ENCODE data around the gene PTGFRN.

PTGFRN gene

GRCh38 chr1:116997066-116997465 is 87.3 kb downstream of the PTGFRN start:
- FAIRE-seq = no peak
- DNase-seq (ENCODE audit: insufficient read length) = no peak
- TF ChIP-seq POLR2AphosphoS5 (IDR thresholded peaks at IDR 0.05; ENCODE audit: low read depth, low read length) (no peak), POLR2A (IDR thresholded peaks at IDR 0.05; ENCODE audit: low read depth, low read length) (no peak), TAF1 (IDR thresholded peaks at IDR 0.05; ENCODE audit: borderline replicate concordance, low read depth, low read length) (no peak)

DNA sequence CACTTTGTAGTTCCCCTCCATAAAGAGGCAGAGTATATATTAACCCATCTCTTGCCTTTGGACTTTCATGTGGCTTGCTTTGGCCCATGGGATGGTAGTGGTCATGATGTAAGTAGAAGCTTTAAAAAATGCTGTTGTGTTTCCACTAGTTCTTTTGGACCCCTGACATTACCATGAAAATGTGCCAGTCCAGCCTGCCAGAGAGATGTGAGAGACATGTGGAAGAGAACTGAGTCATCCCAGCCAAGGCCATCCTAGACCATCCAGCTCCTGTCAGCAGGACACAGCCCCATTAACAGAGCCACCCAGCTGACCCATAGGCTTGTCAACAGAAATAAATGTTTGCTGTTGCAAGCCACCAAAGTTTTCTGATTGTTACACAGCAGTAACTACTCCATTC is 87.9 kb downstream of the PTGFRN start:
- no peak for FAIRE-seq
- DNase-seq (ENCODE audit: insufficient read length) = no peak
- TF ChIP-seq TAF1 (IDR thresholded peaks at IDR 0.05; ENCODE audit: borderline replicate concordance, low read depth, low read length) = no peak
- no peak for TF ChIP-seq POLR2A (IDR thresholded peaks at IDR 0.05; ENCODE audit: low read depth, low read length)
- TF ChIP-seq POLR2AphosphoS5 (IDR thresholded peaks at IDR 0.05; ENCODE audit: low read depth, low read length) = no peak

DNA sequence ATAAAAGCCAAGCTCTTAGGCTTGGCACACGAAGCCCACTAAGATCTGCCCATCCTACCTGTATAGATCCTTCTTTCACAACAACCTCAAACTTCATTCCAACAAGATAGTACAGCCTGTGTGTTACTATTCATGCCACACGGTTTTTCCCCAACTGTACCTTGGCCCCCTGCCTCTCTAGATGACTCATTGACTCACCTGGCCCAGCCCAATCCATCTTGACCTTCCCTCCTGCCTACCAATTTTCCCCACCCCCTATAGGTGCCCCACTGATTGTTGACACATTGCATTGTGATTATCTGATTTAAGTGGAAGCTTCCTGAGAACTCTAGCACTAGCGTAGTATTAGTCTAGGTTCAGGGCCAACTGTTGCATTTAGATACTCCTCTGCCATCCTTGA is 89.9 kb downstream of the PTGFRN start:
- DNase-seq (ENCODE audit: insufficient read length) = no peak
- TF ChIP-seq POLR2AphosphoS5 (IDR thresholded peaks at IDR 0.05; ENCODE audit: low read depth, low read length) = no peak
- TF ChIP-seq TAF1 (IDR thresholded peaks at IDR 0.05; ENCODE audit: borderline replicate concordance, low read depth, low read length) = no peak
- no peak for TF ChIP-seq POLR2A (IDR thresholded peaks at IDR 0.05; ENCODE audit: low read depth, low read length)
- peak; percentile 36 for FAIRE-seq

DNA sequence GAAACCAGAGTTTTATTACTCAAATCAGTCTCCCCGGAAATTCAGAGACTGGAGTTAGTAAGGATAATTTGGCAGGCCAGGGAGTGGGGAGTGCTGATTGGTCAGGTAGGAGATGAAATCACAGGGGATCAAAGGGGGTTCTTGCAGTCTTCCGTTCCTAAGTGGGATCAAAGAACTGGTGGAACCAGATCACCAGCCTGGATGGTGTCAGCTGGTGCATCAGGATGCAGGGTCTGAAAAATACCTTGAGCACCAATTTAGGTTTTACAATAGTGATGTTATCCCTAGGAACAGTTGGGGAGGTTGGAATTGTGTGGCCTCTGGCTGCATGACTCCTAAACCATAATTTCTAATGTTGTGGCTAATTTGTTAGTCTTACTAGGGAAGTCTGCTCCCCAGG is 90.4 kb downstream of the PTGFRN start:
- TF ChIP-seq TAF1 (IDR thresholded peaks at IDR 0.05; ENCODE audit: borderline replicate concordance, low read depth, low read length) (no peak), POLR2A (IDR thresholded peaks at IDR 0.05; ENCODE audit: low read depth, low read length) (no peak)
- no peak for DNase-seq (ENCODE audit: insufficient read length)
- no peak for FAIRE-seq

GRCh38 chr1:117001254-117001927 is 91.7 kb downstream of the PTGFRN start, which contains the start of gene CD101:
Gene CD101 (plus strand): TSS chr1:117001760. CDS start chr1:117001818, 58 bp downstream.
- TF ChIP-seq POLR2AphosphoS5 (IDR thresholded peaks at IDR 0.05; ENCODE audit: low read depth, low read length) = no peak
- TF ChIP-seq TAF1 (IDR thresholded peaks at IDR 0.05; ENCODE audit: borderline replicate concordance, low read depth, low read length) = no peak
- TF ChIP-seq POLR2A (IDR thresholded peaks at IDR 0.05; ENCODE audit: low read depth, low read length) = no peak
- FAIRE-seq (peak; percentile 93), DNase-seq (ENCODE audit: insufficient read length) (peak; percentile 28)

- TF ChIP-seq TAF1 (IDR thresholded peaks at IDR 0.05; ENCODE audit: borderline replicate concordance, low read depth, low read length) (no peak), POLR2A (IDR thresholded peaks at IDR 0.05; ENCODE audit: low read depth, low read length) (no peak), POLR2AphosphoS5 (IDR thresholded peaks at IDR 0.05; ENCODE audit: low read depth, low read length) (no peak)
- FAIRE-seq (peak; percentile 68), DNase-seq (ENCODE audit: insufficient read length) (no peak)
Measured at GRCh38 chr1:117003223-117003875, 93.6 kb downstream of the PTGFRN start.

- no peak for FAIRE-seq
- TF ChIP-seq TAF1 (IDR thresholded peaks at IDR 0.05; ENCODE audit: borderline replicate concordance, low read depth, low read length) (no peak), POLR2AphosphoS5 (IDR thresholded peaks at IDR 0.05; ENCODE audit: low read depth, low read length) (no peak), POLR2A (IDR thresholded peaks at IDR 0.05; ENCODE audit: low read depth, low read length) (no peak)
- DNase-seq (ENCODE audit: insufficient read length) = no peak
Measured at GRCh38 chr1:117007719-117008013, 98.0 kb downstream of the PTGFRN start.

GRCh38 chr1:117008656-117009055 is 98.9 kb downstream of the PTGFRN start:
- FAIRE-seq (no peak), DNase-seq (ENCODE audit: insufficient read length) (no peak)
- TF ChIP-seq POLR2A (IDR thresholded peaks at IDR 0.05; ENCODE audit: low read depth, low read length) (no peak), TAF1 (IDR thresholded peaks at IDR 0.05; ENCODE audit: borderline replicate concordance, low read depth, low read length) (no peak), POLR2AphosphoS5 (IDR thresholded peaks at IDR 0.05; ENCODE audit: low read depth, low read length) (no peak)

- TF ChIP-seq POLR2A (IDR thresholded peaks at IDR 0.05; ENCODE audit: low read depth, low read length) (no peak), POLR2AphosphoS5 (IDR thresholded peaks at IDR 0.05; ENCODE audit: low read depth, low read length) (no peak), TAF1 (IDR thresholded peaks at IDR 0.05; ENCODE audit: borderline replicate concordance, low read depth, low read length) (no peak)
- FAIRE-seq (peak; percentile 44), DNase-seq (ENCODE audit: insufficient read length) (no peak)
Measured at GRCh38 chr1:117009132-117009531, 99.4 kb downstream of the PTGFRN start.

- DNase-seq (ENCODE audit: insufficient read length) (no peak), FAIRE-seq (peak; percentile 17)
- no peak for TF ChIP-seq TAF1 (IDR thresholded peaks at IDR 0.05; ENCODE audit: borderline replicate concordance, low read depth, low read length)
Measured at GRCh38 chr1:117010310-117010969, 100.7 kb downstream of the PTGFRN start.

DNA sequence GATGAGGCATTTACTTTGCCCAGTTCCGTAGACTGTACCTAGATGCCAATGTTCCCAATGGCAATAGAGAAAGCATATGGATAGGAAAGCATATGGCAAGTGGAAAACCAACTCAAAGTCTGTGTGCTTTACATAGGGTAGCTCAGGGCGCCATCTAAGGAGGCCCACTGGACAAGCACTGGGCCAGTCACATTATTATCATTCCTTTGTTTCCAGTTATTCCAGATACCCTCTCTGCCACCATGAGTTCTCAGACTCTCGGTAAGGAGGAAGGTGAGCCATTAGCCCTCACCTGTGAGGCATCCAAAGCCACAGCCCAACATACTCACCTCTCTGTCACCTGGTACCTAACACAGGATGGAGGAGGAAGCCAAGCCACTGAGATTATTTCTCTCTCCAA is 101.6 kb downstream of the PTGFRN start:
- FAIRE-seq (no peak), DNase-seq (ENCODE audit: insufficient read length) (no peak)
- TF ChIP-seq TAF1 (IDR thresholded peaks at IDR 0.05; ENCODE audit: borderline replicate concordance, low read depth, low read length) = no peak
- TF ChIP-seq POLR2A (IDR thresholded peaks at IDR 0.05; ENCODE audit: low read depth, low read length) = no peak
- no peak for TF ChIP-seq POLR2AphosphoS5 (IDR thresholded peaks at IDR 0.05; ENCODE audit: low read depth, low read length)

DNA sequence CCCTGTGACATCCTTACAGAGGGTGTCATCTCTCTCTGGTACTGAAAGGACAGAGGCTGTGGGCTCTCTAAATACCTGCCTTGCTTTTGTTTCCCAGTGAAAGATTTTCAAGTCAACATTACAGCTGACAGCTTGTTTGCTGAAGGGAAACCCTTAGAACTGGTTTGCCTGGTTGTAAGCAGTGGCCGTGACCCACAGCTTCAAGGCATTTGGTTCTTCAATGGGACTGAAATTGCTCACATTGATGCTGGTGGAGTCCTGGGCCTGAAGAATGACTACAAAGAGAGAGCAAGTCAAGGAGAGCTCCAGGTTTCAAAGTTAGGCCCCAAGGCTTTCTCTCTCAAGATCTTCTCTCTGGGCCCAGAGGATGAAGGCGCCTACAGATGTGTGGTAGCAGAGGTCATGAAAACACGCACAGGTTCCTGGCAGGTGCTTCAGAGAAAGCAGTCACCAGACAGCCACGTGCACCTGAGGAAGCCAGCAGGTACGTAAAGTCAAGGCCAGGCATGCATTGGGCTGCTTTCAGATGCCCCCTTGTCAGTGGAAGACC is 103.7 kb downstream of the PTGFRN start:
- no peak for FAIRE-seq
- TF ChIP-seq POLR2AphosphoS5 (IDR thresholded peaks at IDR 0.05; ENCODE audit: low read depth, low read length) (no peak), POLR2A (IDR thresholded peaks at IDR 0.05; ENCODE audit: low read depth, low read length) (no peak), TAF1 (IDR thresholded peaks at IDR 0.05; ENCODE audit: borderline replicate concordance, low read depth, low read length) (no peak)
- DNase-seq (ENCODE audit: insufficient read length) = no peak

All from GM12892 (cell line).